Measurements from ENCODE around the gene CFAP54.

DNA sequence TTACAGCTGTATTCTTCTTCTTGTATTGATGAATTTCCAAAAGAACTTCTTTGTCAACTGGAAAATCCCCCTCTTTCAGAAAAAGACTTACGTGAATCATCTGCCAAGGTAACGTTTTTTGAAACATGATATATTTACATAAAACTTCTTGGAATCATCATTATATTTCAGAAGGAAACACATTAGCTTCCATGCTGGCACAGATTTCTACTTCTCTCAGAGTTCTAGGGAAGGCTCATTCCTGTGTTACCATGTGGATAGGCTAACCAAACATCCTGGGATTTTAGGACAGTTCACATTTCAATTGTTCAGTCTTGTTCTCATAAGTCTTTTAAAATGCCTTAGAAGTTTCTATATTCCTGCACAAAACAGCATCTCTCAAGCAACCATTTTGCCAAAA is 297.4 kb downstream of the CFAP54 start:
- TF ChIP-seq EZH2 (IDR thresholded peaks at IDR 0.05; ENCODE audit: borderline replicate concordance, low read depth, low read length, poor library complexity, severe bottlenecking) (no peak), CTCF (conservative IDR thresholded peaks at IDR 0.05; ENCODE audit: low read depth, low read length) (no peak)

Measured in A673 (cell line).